Upper lobe of right lung (tissue), 1 donor: Measurements from ENCODE around the gene SMTN. TPM values are rescaled to one million over a fixed set of nuclear protein-coding genes. Genes with fewer than 3 reads are reported as not detected.

Experiments
- ATAC-seq: fragments of 200-7000 bp; cut with Tn5 transposase; one replicate; pipeline ENCODE4 v1.9.1; 2020; ENCODE audit warnings: mild to moderate bottlenecking, moderate library complexity
- DNase-seq: peaks from one replicate; pipeline ENCODE4 v3.0.0-alpha.2; 2020
- H3K27ac ChIP-seq: fragments of 200-600 bp; one replicate; pipeline ENCODE4 v1.8.0; 2022
- H3K27me3 ChIP-seq: fragments of 200-600 bp; one replicate; pipeline ENCODE4 v1.8.0; 2022; ENCODE audit warnings: mild to moderate bottlenecking
- H3K36me3 ChIP-seq: fragments of 200-600 bp; one replicate; pipeline ENCODE4 v1.8.0; 2022
- H3K4me1 ChIP-seq: fragments of 200-600 bp; one replicate; pipeline ENCODE4 v1.8.0; 2022
- H3K4me3 ChIP-seq: fragments of 200-600 bp; one replicate; pipeline ENCODE4 v1.8.0; 2022; ENCODE audit warnings: mild to moderate bottlenecking
- H3K9me3 ChIP-seq: fragments of 200-600 bp; one replicate; pipeline ENCODE4 v1.8.0; 2022
- CTCF ChIP-seq: fragments of 200-600 bp; IDR thresholded peaks from one replicate; pipeline ENCODE4 v1.8.0; 2022; ENCODE audit warnings: antibody characterized with exemption
- intact Hi-C: fragments of 100-400 bp; cut with DNase I; formaldehyde crosslinking; loops from one replicate; pipeline ENCODE4 v1.11.0; 2022
- long read RNA-seq: library from polyadenylated mRNA; unstranded; transcript quantifications from one replicate; pipeline ENCODE4 v2.0.0, GENCODE V29; 2021
- total RNA-seq: library from RNA; stranded (reverse); fragmentation: NEBNext Ultra II Directional; extraction: Animal tissue kit (Norgen Biotek cat#: 25700); gene quantifications from one replicate; pipeline ENCODE4 v1.2.1, GENCODE V29; 2021
- donor health status: DM: no; HTN: yes; CAD: no; lungs with severe emphysema.

SMTN gene
- 71.6 TPM for total RNA-seq
- long read RNA-seq, transcript SMTN-201 (21 exons, 3,295 nt) = major isoform, 64 of 132 reads
- long read RNA-seq, partial matches to known transcripts = 40 of 132 reads
- long read RNA-seq, other reads (novel, unspliced or antisense) = 25 of 132 reads

- peaks cover 36% of the 10 kb centered on the region for H3K4me1 ChIP-seq
- TF ChIP-seq CTCF = no peak
- peak within 1 kb of the TSS; percentile 91 for H3K4me3 ChIP-seq
- no peaks in the 10 kb centered on the region for H3K27me3 ChIP-seq
- no peaks in the 10 kb centered on the region for H3K36me3 ChIP-seq
- ATAC-seq (peak; percentile 83), DNase-seq (peak; percentile 95)
- intact Hi-C loops = loop anchor here (5.0 kb wide), 2 partner anchors 114 to 134 kb away; partner anchors contain the start of genes MORC2 and TUG1
- H3K27ac ChIP-seq = peak within 1 kb of the TSS; percentile 84
- H3K9me3 ChIP-seq = no peaks in the 10 kb centered on the region
These were observed at the start of gene SMTN for GRCh38 chr22:31080848-31081649. SMTN (plus strand) TSS chr22:31081318; CDS start chr22:31083259, 1,941 bp downstream.

GRCh38 chr22:31036671-31037550, 44.2 kb upstream of the SMTN start:
- TF ChIP-seq CTCF = no peak
- ATAC-seq (no peak), DNase-seq (no peak)
- no peak overlapping the region for H3K27ac ChIP-seq
- peaks cover 4% of the 10 kb centered on the region for H3K4me1 ChIP-seq
- H3K36me3 ChIP-seq = no peaks in the 10 kb centered on the region
- no peaks in the 10 kb centered on the region for H3K9me3 ChIP-seq
- no peaks in the 10 kb centered on the region for H3K27me3 ChIP-seq
- intact Hi-C loops = no loop called here
- H3K4me3 ChIP-seq = no peak overlapping the region

GRCh38 chr22:31038686-31039085, 42.4 kb upstream of the SMTN start:
- Histone ChIP-seq H3K4me3 (no peak overlapping the region), H3K4me1 (peaks cover 4% of the 10 kb centered on the region), H3K27ac (peak overlapping the region; percentile 72), H3K9me3 (no peaks in the 10 kb centered on the region), H3K27me3 (no peaks in the 10 kb centered on the region), H3K36me3 (no peaks in the 10 kb centered on the region)
- DNase-seq (no peak), ATAC-seq (no peak)
- no peak for TF ChIP-seq CTCF
- intact Hi-C loops = no loop called here

GRCh38 chr22:31039393-31039792, 41.7 kb upstream of the SMTN start:
- no peaks in the 10 kb centered on the region for H3K36me3 ChIP-seq
- peaks cover 4% of the 10 kb centered on the region for H3K4me1 ChIP-seq
- intact Hi-C loops = no loop called here
- TF ChIP-seq CTCF = no peak
- peak; percentile 46 for ATAC-seq
- no peaks in the 10 kb centered on the region for H3K27me3 ChIP-seq
- H3K4me3 ChIP-seq = no peak overlapping the region
- H3K9me3 ChIP-seq = no peaks in the 10 kb centered on the region
- DNase-seq = no peak
- peak overlapping the region; percentile 72 for H3K27ac ChIP-seq

- Histone ChIP-seq H3K27me3 (no peaks in the 10 kb centered on the region), H3K27ac (no peak overlapping the region), H3K4me1 (peaks cover 6% of the 10 kb centered on the region), H3K9me3 (no peaks in the 10 kb centered on the region), H3K36me3 (no peaks in the 10 kb centered on the region), H3K4me3 (no peak overlapping the region)
- no peak for ATAC-seq
- TF ChIP-seq CTCF = no peak
- intact Hi-C loops = no loop called here
- no peak for DNase-seq
These were observed 40.3 kb upstream of the SMTN start for GRCh38 chr22:31040542-31041398.
